Natural killer cell treated with Interleukin-12 subunit alpha and Interleukin-12 subunit beta and Interleukin-15 and Interleukin-18, amount 100 ng/mL, for 72 hours (primary cell): ENCODE data around the gene PDZD4. TPM values are rescaled to one million over a fixed set of nuclear protein-coding genes. Genes with fewer than 3 reads are reported as not detected.

ENCODE experiments used
- ATAC-seq, 2 donors: fragments of 150-1000 bp; cut with Tn5 transposase in 1 of 2; sonication (Bioruptor Pico), chemical (Tn5 transposase) in 1 of 2; 2 replicates each; pipeline ENCODE4 v1.10.0; 2021
- DNase-seq: peaks from one replicate; pipeline ENCODE4 v3.0.0; 2022; ENCODE audit warnings: low spot score
- H3K27ac Mint-ChIP-seq, 2 donors: 1 replicate in 1 of 2; 2 replicates in 1 of 2; pipeline ENCODE4 v1.8.0; 2022; ENCODE audit warnings: mixed read lengths in 2 of 2, mild to moderate bottlenecking in 1 of 2, moderate library complexity in 1 of 2
- H3K27me3 Mint-ChIP-seq, 2 donors: 1 replicate in 1 of 2; 2 replicates in 1 of 2; pipeline ENCODE4 v1.8.0; 2022; ENCODE audit warnings: mixed read lengths in 2 of 2
- H3K36me3 Mint-ChIP-seq: one replicate; pipeline ENCODE4 v1.8.0; 2022; ENCODE audit warnings: mixed read lengths
- H3K4me1 Mint-ChIP-seq, 2 donors: 1 replicate in 1 of 2; 2 replicates in 1 of 2; pipeline ENCODE4 v1.8.0; 2022; ENCODE audit warnings: low read depth in 2 of 2, mixed read lengths in 2 of 2, mild to moderate bottlenecking in 1 of 2
- H3K4me3 Mint-ChIP-seq: one replicate; pipeline ENCODE4 v1.8.0; 2022; ENCODE audit warnings: mixed read lengths
- H3K9me3 Mint-ChIP-seq: 2 replicates; pipeline ENCODE4 v1.8.0; 2022; ENCODE audit warnings: mixed read lengths
- total RNA-seq, 2 donors: library from RNA; stranded (reverse); gene quantifications; one replicate each; pipeline ENCODE4 v1.2.3, GENCODE V29; 2022

PDZD4 gene, protein sequence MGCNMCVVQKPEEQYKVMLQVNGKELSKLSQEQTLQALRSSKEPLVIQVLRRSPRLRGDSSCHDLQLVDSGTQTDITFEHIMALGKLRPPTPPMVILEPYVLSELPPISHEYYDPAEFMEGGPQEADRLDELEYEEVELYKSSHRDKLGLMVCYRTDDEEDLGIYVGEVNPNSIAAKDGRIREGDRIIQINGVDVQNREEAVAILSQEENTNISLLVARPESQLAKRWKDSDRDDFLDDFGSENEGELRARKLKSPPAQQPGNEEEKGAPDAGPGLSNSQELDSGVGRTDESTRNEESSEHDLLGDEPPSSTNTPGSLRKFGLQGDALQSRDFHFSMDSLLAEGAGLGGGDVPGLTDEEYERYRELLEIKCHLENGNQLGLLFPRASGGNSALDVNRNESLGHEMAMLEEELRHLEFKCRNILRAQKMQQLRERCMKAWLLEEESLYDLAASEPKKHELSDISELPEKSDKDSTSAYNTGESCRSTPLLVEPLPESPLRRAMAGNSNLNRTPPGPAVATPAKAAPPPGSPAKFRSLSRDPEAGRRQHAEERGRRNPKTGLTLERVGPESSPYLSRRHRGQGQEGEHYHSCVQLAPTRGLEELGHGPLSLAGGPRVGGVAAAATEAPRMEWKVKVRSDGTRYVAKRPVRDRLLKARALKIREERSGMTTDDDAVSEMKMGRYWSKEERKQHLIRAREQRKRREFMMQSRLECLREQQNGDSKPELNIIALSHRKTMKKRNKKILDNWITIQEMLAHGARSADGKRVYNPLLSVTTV
- total RNA-seq: 1 to 10 TPM; 2.2 to 2.7 TPM

DNA sequence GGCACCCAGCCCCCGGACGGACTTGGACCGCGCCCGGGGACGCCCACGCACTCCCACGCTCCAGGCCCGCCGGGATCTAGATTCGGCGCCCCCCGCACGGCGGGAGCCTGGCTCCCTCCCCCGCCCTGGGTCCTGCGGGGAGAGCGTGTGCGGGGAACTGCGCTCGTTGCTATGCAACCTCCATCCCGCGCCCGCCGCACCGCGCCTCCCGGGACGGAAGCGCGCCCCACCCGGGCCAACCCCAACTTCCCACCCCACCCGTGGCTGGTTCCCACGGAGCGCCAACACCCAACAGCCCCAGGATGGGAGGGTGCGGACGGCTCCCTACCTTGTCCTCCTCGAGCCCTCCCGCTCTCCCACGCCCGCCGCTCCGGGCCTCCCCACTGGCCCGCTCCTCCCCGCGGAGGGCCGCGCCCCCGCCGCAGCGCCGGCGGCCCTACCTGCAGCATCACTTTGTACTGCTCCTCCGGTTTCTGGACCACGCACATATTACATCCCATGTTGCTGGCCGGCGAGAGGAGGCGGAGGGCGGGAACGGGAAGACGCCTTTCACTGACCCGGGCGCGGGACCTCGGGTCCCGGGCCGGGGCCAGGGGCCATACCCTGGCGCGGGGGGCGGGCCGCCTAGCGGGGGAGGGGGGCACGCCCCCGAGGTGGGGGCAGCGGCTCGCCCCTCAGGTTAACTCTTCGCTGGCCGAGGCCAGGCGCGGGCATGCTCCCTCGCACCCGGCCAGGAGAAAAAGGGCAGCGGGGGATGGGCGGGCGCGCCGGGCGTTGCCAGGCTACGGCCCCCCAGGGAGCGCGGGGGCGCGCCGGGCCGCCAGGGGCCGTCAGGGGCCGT is at the start of gene PDZD4:
Gene PDZD4 (minus strand): TSS at position 746 of the 841 bp plus-strand sequence. CDS start 246 bp downstream, at position 500.
- H3K27me3 Mint-ChIP-seq: peaks cover 0 to 12% of the 10 kb centered on the region in 2 donors
- no peak within 1 kb of the TSS for H3K27ac Mint-ChIP-seq
- no peak for DNase-seq
- H3K36me3 Mint-ChIP-seq: no peaks in the 10 kb centered on the region
- H3K9me3 Mint-ChIP-seq: no peaks in the 10 kb centered on the region
- H3K4me1 Mint-ChIP-seq: peaks cover 15 to 19% of the 10 kb centered on the region in 2 donors
- peak; percentile 25 to 51 for ATAC-seq
- H3K4me3 Mint-ChIP-seq: peak within 1 kb of the TSS; percentile 69

DNA sequence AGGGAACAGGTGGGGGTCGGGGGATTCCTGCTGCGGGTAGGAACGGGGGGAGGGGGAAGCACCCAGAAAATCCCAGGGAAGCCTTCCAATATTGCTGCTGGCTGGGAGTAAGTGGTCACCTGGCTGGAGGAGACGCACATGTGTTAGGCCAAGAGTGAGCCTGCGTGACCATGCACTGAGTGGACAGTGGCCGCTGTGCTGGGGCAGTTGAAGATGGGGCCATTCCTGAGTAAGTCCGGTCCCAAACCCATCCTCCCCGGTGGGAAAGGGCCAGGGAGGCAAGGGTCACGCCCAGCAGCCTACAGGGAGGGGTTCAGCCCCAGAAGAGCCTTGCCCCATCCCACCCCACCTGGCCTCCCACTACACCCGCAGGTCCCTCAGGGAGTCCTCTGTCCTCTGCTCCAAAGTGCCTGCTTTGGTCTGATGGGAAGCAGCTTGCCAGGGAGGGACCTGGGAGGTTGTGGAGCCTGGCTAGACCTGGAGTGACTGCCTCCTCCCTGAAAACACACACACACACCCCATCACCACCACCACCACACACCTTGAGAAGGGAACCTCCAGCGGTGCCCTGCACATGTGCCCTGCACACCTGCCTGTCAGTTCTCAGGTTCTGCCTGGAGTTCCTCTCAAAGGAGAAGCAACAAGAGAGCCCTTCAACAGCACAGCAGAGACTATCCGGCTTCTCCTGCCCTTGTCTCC is 49.5 kb upstream of the PDZD4 start:
- Mint-ChIP-seq H3K27me3 (peaks cover 21 to 29% of the 10 kb centered on the region in 2 donors), H3K4me1 (peaks cover 0 to 25% of the 10 kb centered on the region in 2 donors), H3K9me3 (no peaks in the 10 kb centered on the region), H3K36me3 (no peaks in the 10 kb centered on the region), H3K4me3 (no peak overlapping the region), H3K27ac (no peak overlapping the region)
- DNase-seq (no peak), ATAC-seq (no peak)

DNA sequence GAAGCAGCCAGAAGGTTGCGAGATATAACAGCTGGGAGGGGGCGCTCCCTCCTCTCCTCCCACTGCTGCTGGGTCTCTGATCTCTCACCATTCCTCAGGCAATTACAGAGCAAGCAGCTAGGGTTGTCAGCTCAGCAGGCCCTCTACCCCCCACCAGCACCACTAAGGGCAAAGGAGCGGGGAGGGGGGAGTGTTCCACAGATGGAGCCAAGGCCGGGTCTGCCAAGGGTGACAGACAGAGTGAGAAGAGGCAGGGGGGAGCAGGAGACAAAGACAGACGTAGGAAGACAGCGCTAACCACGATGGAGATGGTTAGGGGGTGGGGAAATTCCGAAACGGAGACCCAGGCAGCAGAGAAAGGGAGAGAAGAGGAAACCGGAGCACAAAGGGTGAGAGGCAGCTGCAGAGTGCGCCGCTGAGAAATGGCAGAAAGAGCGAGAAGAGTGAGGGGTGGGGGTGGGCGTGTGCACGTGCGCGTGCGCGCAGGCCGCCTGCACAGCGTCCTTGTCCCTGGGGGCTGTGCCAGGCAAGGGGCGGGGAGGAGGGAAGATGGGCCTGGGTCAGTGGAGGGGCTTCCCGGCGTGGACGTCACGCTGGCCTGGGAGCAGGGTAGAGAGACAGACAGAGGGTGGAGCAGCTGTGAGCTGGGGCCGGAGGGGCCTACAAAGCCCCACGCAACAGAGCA is 48.8 kb upstream of the PDZD4 start:
- ATAC-seq (peak in 1 of 2 donors; percentile 37), DNase-seq (no peak)
- Mint-ChIP-seq H3K27me3 (peaks cover 21 to 25% of the 10 kb centered on the region in 2 donors), H3K9me3 (no peaks in the 10 kb centered on the region), H3K4me1 (peaks cover 0 to 25% of the 10 kb centered on the region in 2 donors), H3K36me3 (no peaks in the 10 kb centered on the region), H3K4me3 (no peak overlapping the region), H3K27ac (no peak overlapping the region)

DNA sequence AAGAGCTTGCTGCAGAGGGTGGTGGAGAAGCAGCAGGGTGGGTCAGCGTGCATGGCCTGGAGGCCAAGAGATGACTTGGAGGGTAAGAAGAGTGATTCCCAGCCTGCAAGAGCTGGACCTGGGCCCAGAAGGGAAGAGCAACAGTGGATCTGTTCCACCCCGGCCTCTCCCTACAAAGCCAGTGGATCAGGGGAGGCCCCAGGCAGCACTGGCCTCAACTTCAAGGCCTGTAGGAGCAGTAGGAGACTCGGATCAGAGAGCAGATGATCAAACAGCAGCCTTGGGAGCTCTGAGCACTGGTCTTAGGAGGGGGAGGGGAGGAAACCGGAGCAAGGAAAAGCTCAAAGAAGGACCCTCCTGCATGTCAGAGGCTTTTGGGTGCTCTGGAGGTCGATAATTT is 48.0 kb upstream of the PDZD4 start:
- no peak for ATAC-seq
- DNase-seq: no peak
- Mint-ChIP-seq H3K4me1 (peaks cover 0 to 25% of the 10 kb centered on the region in 2 donors), H3K27me3 (peaks cover 21 to 25% of the 10 kb centered on the region in 2 donors), H3K27ac (no peak overlapping the region), H3K9me3 (no peaks in the 10 kb centered on the region), H3K36me3 (no peaks in the 10 kb centered on the region), H3K4me3 (no peak overlapping the region)

DNA sequence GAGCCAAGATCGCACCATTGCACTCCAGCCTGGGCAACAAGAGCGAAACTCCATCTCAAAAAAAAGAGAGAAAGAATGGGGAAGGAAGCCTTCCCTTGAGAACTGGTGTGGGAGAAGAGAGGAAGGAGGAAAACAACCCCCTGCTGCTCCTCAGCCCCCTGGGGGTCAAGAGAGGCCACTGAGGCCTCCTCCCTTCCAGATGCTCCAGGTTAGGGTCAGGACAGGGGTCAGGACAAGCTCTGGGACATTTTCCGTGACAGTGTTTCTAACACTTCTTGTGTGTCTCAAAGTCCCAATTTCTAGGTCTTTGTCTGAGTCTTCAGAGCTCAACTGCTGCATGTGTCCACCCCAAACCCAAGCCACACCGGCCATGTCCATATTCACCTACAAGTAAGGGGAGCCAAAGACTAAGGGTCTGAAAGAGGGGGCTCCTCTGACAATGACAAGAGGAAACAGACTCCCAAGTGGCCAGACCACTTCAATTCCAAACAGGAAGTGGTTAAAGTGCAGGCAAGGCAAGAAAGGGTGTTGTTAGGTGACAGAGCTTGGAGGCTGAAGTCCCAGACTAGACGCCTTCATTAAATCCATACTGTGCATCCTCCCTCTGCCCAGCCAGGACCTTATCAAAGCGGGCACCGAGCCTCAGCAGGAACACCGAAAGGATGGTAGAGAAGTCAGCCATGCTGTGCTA is 47.4 kb upstream of the PDZD4 start:
- no peak for DNase-seq
- H3K9me3 Mint-ChIP-seq: no peaks in the 10 kb centered on the region

DNA sequence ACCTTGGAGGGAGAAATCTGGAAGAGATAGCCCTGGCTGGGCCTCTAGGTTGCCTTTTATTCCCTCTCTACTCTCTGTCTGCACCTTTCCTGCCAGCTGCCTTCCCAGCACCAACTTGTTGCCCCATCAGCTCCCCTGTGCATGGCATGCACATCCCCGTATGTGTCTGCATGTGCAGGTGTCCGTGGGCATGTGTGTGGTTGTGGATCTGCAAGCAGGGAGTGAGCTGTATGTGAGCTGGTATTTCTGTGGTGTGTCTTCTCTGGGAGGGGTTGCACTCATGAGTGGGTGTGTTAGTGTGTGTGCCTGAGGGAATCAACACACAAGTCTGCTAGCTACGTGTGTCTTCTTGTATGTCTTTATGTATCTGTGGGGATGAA is 45.8 kb upstream of the PDZD4 start:
- Mint-ChIP-seq H3K4me3 (no peak overlapping the region), H3K4me1 (peaks cover 0 to 23% of the 10 kb centered on the region in 2 donors), H3K27me3 (peaks cover 14 to 28% of the 10 kb centered on the region in 2 donors), H3K9me3 (no peaks in the 10 kb centered on the region), H3K27ac (peak overlapping the region in 1 of 2 donors; percentile 50), H3K36me3 (no peaks in the 10 kb centered on the region)
- no peak for DNase-seq
- ATAC-seq: no peak

More for the DNA sequence above, 47.4 kb upstream of the PDZD4 start:
- H3K27me3 Mint-ChIP-seq: peaks cover 21 to 27% of the 10 kb centered on the region in 2 donors
- H3K4me1 Mint-ChIP-seq: peaks cover 0 to 25% of the 10 kb centered on the region in 2 donors
- no peak overlapping the region for H3K4me3 Mint-ChIP-seq
- H3K36me3 Mint-ChIP-seq: no peaks in the 10 kb centered on the region
- ATAC-seq: no peak
- H3K27ac Mint-ChIP-seq: no peak overlapping the region

DNA sequence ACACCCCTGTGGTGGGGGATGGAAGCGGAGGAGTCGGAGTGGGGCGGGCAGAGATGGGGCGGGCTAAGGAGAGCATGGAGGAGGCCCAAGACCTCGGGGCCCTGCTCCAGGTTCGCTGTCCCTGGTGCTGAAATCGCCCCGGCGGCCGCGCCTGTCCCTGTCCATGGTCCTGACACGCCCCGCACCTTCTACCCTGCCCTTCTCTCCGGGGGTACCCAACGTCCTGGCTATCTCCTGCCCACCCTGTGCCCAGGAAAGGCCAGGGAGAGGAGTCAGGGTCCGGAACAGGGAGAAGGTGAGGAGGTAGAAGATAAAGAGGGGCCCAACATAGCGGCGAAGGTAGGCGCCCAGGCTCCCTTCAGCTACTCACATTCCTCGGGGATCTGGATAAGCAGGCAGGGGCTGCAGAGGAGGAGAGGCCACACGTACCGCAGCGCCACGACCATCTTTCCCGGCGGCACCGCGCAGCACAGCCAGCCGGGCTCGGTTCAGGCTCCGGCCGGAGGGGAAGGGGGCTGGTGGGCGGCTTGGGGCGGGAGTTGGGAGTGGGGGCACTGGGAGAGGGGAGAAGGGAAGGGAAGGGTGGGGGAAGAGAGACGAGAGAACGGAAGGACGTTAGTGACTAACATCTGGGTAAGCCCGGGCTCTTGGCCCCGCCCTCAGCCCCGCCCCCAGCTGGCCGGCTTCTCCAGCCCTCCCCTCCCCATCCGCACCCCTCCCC is 45.2 kb upstream of the PDZD4 start:
- peak; percentile 79 to 82 for ATAC-seq
- Mint-ChIP-seq H3K36me3 (no peaks in the 10 kb centered on the region), H3K4me1 (peaks cover 0 to 23% of the 10 kb centered on the region in 2 donors), H3K27ac (no peak overlapping the region), H3K4me3 (no peak overlapping the region), H3K9me3 (no peaks in the 10 kb centered on the region), H3K27me3 (peaks cover 14 to 28% of the 10 kb centered on the region in 2 donors)
- peak; percentile 38 for DNase-seq

DNA sequence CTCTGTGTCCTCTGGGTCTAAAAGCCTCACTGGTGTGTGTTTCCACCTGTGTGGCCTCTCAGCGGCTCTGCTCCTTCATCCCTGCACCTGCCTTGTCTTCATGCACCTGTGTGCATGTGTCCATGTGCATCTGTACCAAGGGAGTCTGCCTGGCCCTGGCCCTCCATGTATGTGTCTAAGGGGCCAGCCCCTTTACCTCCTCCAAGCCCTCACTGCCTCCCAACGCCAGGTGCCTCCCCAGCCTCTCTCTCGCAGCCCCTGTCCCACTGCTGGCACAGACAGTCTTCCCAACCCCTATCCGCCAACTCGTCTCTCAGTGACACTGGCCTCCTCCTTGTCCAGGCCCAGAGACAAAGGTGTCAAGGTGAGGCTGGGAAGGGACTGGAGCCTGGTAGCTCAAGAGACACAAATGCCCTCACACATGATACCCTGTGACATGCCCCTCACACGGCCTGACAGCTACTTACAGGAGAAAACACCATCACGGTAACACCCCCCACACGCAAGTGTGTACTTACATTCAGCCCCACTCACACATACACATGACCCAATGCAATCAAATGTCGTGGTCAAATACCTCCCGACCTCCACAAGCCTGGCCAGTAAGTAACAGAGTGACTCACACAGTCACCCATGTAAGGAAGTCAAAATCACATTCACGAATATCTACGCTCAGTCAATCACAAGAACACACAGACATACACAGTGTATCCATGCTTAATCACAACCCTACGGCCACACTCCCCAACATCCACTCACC is 44.2 kb upstream of the PDZD4 start:
- Mint-ChIP-seq H3K9me3 (no peaks in the 10 kb centered on the region), H3K36me3 (no peaks in the 10 kb centered on the region), H3K27ac (peak overlapping the region in 1 of 2 donors; percentile 16), H3K27me3 (peaks cover 14 to 26% of the 10 kb centered on the region in 2 donors), H3K4me1 (peaks cover 0 to 23% of the 10 kb centered on the region in 2 donors), H3K4me3 (no peak overlapping the region)
- DNase-seq: no peak
- no peak for ATAC-seq

DNA sequence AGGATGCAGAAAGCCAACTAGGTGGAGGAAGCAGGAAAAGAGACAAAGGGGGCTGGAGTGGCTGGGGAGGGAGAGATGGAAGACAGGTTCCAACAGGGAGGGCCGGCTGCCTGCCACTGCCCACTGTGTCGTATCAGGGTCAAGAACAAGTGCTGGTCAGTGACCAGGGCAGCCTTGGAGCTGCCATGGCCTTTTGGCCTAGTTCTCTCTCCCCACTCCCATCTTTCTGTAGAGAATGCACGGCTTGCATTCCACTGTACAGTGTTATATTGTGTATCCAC is 43.7 kb upstream of the PDZD4 start:
- Mint-ChIP-seq H3K36me3 (no peaks in the 10 kb centered on the region), H3K27me3 (peaks cover 9 to 21% of the 10 kb centered on the region in 2 donors)

DNA sequence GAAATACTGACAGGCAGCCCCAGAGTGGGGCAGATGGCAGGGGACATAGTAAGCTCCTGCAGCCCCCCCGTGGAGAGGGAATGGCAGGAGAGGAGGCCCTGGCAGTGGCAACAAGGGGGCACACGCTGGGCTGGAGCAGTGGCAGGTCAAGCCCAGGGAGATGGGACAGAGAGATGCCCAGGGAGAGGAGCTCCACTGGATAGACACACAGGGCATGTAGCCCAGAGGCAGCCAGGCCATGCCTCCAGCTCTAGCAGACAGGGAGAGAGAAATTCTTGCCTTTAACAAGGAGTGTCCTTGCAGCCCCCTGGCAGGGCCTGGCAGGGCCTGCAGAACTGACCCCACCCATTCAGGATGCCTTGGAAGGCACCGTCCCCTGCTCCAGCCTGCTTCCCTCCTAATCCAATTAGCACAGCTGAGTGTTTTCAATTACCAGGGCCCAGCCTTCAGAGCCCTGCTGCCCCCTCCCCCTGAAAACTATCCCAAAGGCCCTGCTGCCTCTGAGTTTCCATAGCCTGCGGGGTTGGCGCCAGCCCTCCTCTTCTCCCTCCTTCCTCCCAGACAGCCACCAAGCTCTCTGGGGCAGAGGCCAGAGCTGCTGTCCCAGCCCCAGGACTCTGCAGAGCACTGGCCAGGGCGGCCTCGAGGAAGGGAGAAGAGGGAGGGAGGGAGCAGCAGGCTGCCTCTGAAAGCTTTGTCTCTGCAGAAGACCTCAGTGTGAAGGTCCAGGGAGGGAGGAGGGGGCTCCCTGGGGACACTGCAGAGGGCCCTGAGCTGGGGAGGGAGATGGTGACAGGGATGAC is 43.1 kb upstream of the PDZD4 start:
- H3K27me3 Mint-ChIP-seq: peaks cover 6 to 18% of the 10 kb centered on the region in 2 donors
- no peak for DNase-seq
- H3K36me3 Mint-ChIP-seq: no peaks in the 10 kb centered on the region
- H3K27ac Mint-ChIP-seq: no peak overlapping the region
- H3K4me3 Mint-ChIP-seq: no peak overlapping the region
- no peaks in the 10 kb centered on the region for H3K9me3 Mint-ChIP-seq
- ATAC-seq: no peak
- H3K4me1 Mint-ChIP-seq: peaks cover 0 to 16% of the 10 kb centered on the region in 2 donors

More for the DNA sequence above, 43.7 kb upstream of the PDZD4 start:
- H3K9me3 Mint-ChIP-seq: no peaks in the 10 kb centered on the region
- H3K4me1 Mint-ChIP-seq: peaks cover 0 to 19% of the 10 kb centered on the region in 2 donors
- DNase-seq (no peak), ATAC-seq (no peak)
- H3K4me3 Mint-ChIP-seq: no peak overlapping the region
- no peak overlapping the region for H3K27ac Mint-ChIP-seq
